GM12873 (cell line): ENCODE results near the gene DOP1B.

Experiments
- TF ChIP-seq, protein P1 (sequence below): IDR thresholded peaks from 2 replicates; pipeline ENCODE4 v1.5.1; 2012; ENCODE audit warnings: low read depth, mild to moderate bottlenecking, moderate library complexity, low read length, control low read depth; ENCODE audit not compliant: insufficient read depth; ENCODE audit errors: missing control alignments

DOP1B gene

GRCh38 chr21:36190736-36191135, 34.1 kb downstream of the DOP1B start:
- TF ChIP-seq, protein P1, sequence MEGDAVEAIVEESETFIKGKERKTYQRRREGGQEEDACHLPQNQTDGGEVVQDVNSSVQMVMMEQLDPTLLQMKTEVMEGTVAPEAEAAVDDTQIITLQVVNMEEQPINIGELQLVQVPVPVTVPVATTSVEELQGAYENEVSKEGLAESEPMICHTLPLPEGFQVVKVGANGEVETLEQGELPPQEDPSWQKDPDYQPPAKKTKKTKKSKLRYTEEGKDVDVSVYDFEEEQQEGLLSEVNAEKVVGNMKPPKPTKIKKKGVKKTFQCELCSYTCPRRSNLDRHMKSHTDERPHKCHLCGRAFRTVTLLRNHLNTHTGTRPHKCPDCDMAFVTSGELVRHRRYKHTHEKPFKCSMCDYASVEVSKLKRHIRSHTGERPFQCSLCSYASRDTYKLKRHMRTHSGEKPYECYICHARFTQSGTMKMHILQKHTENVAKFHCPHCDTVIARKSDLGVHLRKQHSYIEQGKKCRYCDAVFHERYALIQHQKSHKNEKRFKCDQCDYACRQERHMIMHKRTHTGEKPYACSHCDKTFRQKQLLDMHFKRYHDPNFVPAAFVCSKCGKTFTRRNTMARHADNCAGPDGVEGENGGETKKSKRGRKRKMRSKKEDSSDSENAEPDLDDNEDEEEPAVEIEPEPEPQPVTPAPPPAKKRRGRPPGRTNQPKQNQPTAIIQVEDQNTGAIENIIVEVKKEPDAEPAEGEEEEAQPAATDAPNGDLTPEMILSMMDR: no peak

DNA sequence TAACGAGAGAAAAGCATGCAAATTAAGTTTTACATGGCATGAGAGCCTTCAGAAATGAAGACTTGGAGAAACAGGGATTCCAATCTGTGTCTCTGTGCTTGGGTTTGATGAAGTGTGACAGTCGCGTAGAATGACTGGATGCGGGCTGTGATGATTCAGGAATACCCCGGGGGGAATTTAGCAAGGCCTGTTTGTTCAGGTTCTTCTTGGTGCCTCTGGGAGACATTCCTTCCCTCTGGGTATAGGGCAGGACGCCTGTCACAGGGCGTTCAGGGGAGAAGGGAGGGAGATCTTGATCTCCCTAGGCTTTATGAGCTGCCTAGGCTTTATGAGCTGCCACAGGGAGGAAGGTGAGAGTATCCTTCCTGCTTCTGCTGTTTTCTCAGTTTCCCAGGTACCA, 36.6 kb downstream of the DOP1B start:
- TF ChIP-seq, protein P1: no peak

DNA sequence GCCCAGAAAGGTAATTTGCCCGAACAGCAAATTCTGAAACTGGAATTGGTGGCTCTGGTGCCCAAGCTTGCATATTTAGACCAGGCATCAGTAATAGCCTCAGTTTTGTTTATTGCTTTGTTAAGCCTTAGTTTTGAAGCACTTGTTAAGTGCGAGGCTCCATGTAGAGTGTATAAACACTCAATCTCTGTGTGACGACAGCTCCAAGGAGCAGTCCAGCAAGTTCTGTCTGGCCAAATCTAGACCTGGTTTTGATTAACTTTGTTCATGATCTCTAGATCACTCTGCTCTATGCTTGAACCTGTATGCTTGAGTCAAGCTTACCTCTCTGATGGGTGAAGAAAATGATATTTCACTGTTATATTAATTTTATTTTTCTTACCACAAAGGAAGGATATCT, 37.4 kb downstream of the DOP1B start:
- TF ChIP-seq, protein P1: no peak

GRCh38 chr21:36195613-36196012, 39.0 kb downstream of the DOP1B start:
- TF ChIP-seq, protein P1: no peak

GRCh38 chr21:36199021-36199420, 42.4 kb downstream of the DOP1B start:
- TF ChIP-seq, protein P1: no peak

- TF ChIP-seq, protein P1: no peak
These were observed 43.5 kb downstream of the DOP1B start for GRCh38 chr21:36200081-36200561.

DNA sequence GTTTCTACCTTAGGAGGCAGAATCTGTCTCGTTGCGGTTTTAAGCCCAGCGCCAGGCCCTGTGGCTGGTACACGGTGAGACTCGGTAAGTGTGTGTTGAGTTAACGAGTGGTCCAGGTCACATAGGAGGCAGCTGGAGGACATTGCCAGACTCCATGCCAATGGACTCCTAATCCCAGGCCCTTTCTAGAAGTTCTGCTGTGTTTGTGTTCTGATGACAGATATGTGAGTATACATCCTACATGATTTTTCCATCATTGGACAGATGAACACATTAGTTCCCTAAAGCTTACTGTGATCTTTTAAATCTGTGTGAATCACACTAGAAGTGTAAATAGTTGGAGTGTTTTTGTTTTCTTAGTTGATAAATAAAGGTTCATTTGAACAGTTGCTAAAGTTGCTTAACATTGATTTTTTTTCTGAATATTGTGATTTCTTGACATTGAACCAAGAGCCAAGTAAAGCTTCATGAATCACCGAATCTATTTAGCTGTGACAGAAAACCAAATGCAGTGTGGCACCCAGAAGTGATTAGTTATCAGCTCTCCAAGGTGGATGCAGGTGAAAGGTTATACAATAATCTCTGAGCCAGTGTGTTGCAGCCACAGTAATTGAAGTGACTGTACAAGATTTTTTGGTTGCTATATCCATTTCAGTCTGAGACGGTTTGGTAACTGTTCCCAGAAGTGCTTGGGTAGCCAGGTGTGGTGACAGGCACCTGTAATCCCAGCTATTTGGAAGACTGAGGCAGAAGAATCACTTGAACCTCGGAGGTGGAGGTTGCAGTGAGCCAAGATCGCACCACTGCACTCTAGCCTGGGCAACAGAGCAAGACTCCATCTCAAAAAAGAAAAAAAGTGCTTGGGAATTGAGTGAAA, 46.3 kb downstream of the DOP1B start:
- TF ChIP-seq, protein P1: no peak
